ENCODE results near the gene ZNF580. TPM values are rescaled to one million over a fixed set of nuclear protein-coding genes. Genes with fewer than 3 reads are reported as not detected.

The ZNF580 gene
- total and polyA plus RNA-seq, 2 of the 13 experiments (the other 11 are each of a cell fraction or from before 2014, with no cell fraction given) = 4.4 to 6.0 TPM

GRCh38 chr19:55632463-55632834, 8.4 kb upstream of the ZNF580 start (continued):
- TF ChIP-seq ZNF687 (CRISPR knock-in tag; IDR thresholded peaks at IDR 0.05) (no peak), ZNF30 (CRISPR knock-in tag; IDR thresholded peaks at IDR 0.05) (no peak), PREB (CRISPR knock-in tag; IDR thresholded peaks at IDR 0.05) (no peak), ZNF441 (CRISPR knock-in tag; IDR thresholded peaks at IDR 0.05; ENCODE audit: borderline replicate concordance) (no peak), CTCF (CRISPR knock-in tag; IDR thresholded peaks at IDR 0.05) (peak; percentile 85), ZBTB25 (CRISPR knock-in tag; IDR thresholded peaks at IDR 0.05) (no peak), TCF7 (IDR thresholded peaks at IDR 0.05; ENCODE audit: low read depth) (no peak), CEBPZ (IDR thresholded peaks at IDR 0.05; ENCODE audit: low read length) (no peak), SIN3B (IDR thresholded peaks at IDR 0.05; ENCODE audit: low read length) (no peak), ZNF703 (CRISPR knock-in tag; IDR thresholded peaks at IDR 0.05; ENCODE audit: borderline replicate concordance) (no peak), ZNF772 (CRISPR knock-in tag; IDR thresholded peaks at IDR 0.05) (no peak), ZBTB37 (CRISPR knock-in tag; IDR thresholded peaks at IDR 0.05) (no peak), ZBTB4 (CRISPR knock-in tag; IDR thresholded peaks at IDR 0.05; ENCODE audit: borderline replicate concordance) (no peak)
